A549 (cell line): Measurements from ENCODE around the gene HRH2. TPM values are rescaled to one million over a fixed set of nuclear protein-coding genes. Genes with fewer than 3 reads are reported as not detected.

Experiments
- ATAC-seq, 2 experiments: fragments of 200-7000 bp in 1 of 2; fragments of >200 bp in 1 of 2; cut with Nextera tagmentation in 1 of 2; cut with Tn5 transposase in 1 of 2; 3 replicates each; pipeline versions ENCODE4 v1.8.0 to v1.9.1; 2018 to 2020; ENCODE audit warnings: mild to moderate bottlenecking in 1 of 2, moderate library complexity in 1 of 2
- CTCF ChIA-PET: fragments of 300-600 bp; sonication (Branson Sonifier 250); formaldehyde crosslinking; extraction: SDS; loops from one replicate; lab custom pipeline; 2021; ENCODE audit warnings: antibody characterized with exemption, inconsistent platforms; lab: Yijun Ruan, JAX
- POLR2A ChIA-PET: fragments of 350-600 bp; formaldehyde crosslinking; extraction: SDS; loops from one replicate; lab custom pipeline; 2021; ENCODE audit warnings: antibody characterized with exemption, inconsistent platforms; lab: Yijun Ruan, JAX
- DNase-seq, 2 experiments: peaks; one replicate each; pipeline versions ENCODE4 v3.0.0 to v3.0.0-alpha.2; 2011 to 2016; ENCODE audit warnings: low read depth in 1 of 2, low spot score in 1 of 2
- FAIRE-seq: peaks from 2 replicates; lab custom pipeline; 2011; peaks lifted over from hg19 to GRCh38; lab: Jason Lieb, UNC
- H3K27ac ChIP-seq, 2 experiments: fragments of >200 bp; sonication (Bioruptor Twin); formaldehyde crosslinking; 3 replicates each; pipeline ENCODE4 v1.5.1; 2016 to 2017
- H3K4me1 ChIP-seq: fragments of >200 bp; sonication (Bioruptor Twin); formaldehyde crosslinking; 3 replicates; pipeline ENCODE4 v1.6.1; 2016
- H3K4me2 ChIP-seq: fragments of >200 bp; sonication (Bioruptor Twin); formaldehyde crosslinking; 3 replicates; pipeline ENCODE4 v1.6.1; 2016
- H3K4me3 ChIP-seq: fragments of >200 bp; sonication (Bioruptor Twin); formaldehyde crosslinking; 3 replicates; pipeline ENCODE4 v1.5.1; 2016
- H3K9me3 ChIP-seq: fragments of >200 bp; sonication (Bioruptor Twin); formaldehyde crosslinking; 3 replicates; pipeline ENCODE4 v1.6.1; 2016
- BHLHE40 ChIP-seq: IDR thresholded peaks from 2 replicates; pipeline ENCODE4 v1.6.1; 2012; ENCODE audit warnings: low read depth, low read length, inconsistent platforms
- CBX2 ChIP-seq: fragments of 200-600 bp; sonication (generic); IDR thresholded peaks from 2 replicates; pipeline ENCODE4 v1.6.1; 2016; ENCODE audit warnings: low read depth, mild to moderate bottlenecking, borderline replicate concordance
- CBX8 ChIP-seq: fragments of 200-600 bp; sonication (generic); IDR thresholded peaks from 2 replicates; pipeline ENCODE4 v1.6.1; 2016
- CHD4 ChIP-seq: fragments of 200-600 bp; sonication (generic); IDR thresholded peaks from 2 replicates; pipeline ENCODE4 v1.6.1; 2016; ENCODE audit warnings: antibody characterized with exemption, mild to moderate bottlenecking, borderline replicate concordance
- EHF ChIP-seq: fragments of 250-450 bp; sonication (Bioruptor Pico); IDR thresholded peaks from 2 replicates; pipeline ENCODE4 v1.5.0; 2020; ENCODE audit warnings: mild to moderate bottlenecking
- EHMT2 ChIP-seq: fragments of 200-600 bp; sonication (generic); IDR thresholded peaks from 2 replicates; pipeline ENCODE4 v1.6.1; 2016; ENCODE audit warnings: antibody characterized with exemption, low read depth, mild to moderate bottlenecking, moderate library complexity
- FOSB ChIP-seq: fragments of 250-450 bp; sonication (Bioruptor Pico); IDR thresholded peaks from 2 replicates; pipeline ENCODE4 v1.5.0; 2020; ENCODE audit warnings: mild to moderate bottlenecking, moderate library complexity
- FOXS1 ChIP-seq: fragments of 250-450 bp; sonication (Bioruptor Pico); IDR thresholded peaks from 2 replicates; pipeline ENCODE4 v1.5.0; 2020; ENCODE audit warnings: mild to moderate bottlenecking, moderate library complexity
- GATA3 ChIP-seq: IDR thresholded peaks from 2 replicates; pipeline ENCODE4 v1.6.1; 2012; ENCODE audit warnings: borderline replicate concordance
- HMGXB4 ChIP-seq: fragments of 250-450 bp; sonication (Bioruptor Pico); IDR thresholded peaks from 2 replicates; pipeline ENCODE4 v1.5.0; 2021; ENCODE audit warnings: mild to moderate bottlenecking, moderate library complexity, borderline replicate concordance
- HOXB13 ChIP-seq: fragments of 250-450 bp; sonication (Bioruptor Pico); IDR thresholded peaks from 2 replicates; pipeline ENCODE4 v1.5.0; 2020; ENCODE audit warnings: low read depth, mild to moderate bottlenecking, moderate library complexity
- JUN ChIP-seq, 2 experiments: fragments of >200 bp; sonication (Bioruptor Twin); formaldehyde crosslinking; IDR thresholded peaks; 2 replicates in 1 of 2; 3 replicates in 1 of 2; pipeline ENCODE4 v1.6.1; 2016 to 2017
- KDM1A ChIP-seq: fragments of 200-600 bp; sonication (generic); IDR thresholded peaks from 2 replicates; pipeline ENCODE4 v1.6.1; 2016; ENCODE audit warnings: low read depth, mild to moderate bottlenecking
- KDM5A ChIP-seq: fragments of 200-600 bp; sonication (generic); IDR thresholded peaks from 2 replicates; pipeline ENCODE4 v1.6.1; 2016; ENCODE audit warnings: antibody characterized with exemption, mild to moderate bottlenecking
- MAFK ChIP-seq: fragments of 450-650 bp; IDR thresholded peaks from 2 replicates; pipeline ENCODE4 v1.6.1; 2014; ENCODE audit not compliant: partially characterized antibody
- NFE2L2 ChIP-seq: fragments of 150-350 bp; conservative IDR thresholded peaks from 2 replicates; pipeline ENCODE4 v1.6.1; 2014; ENCODE audit warnings: low read length
- NPAS2 ChIP-seq: fragments of 250-450 bp; sonication (Bioruptor Pico); IDR thresholded peaks from 2 replicates; pipeline ENCODE4 v1.8.0; 2022; ENCODE audit warnings: mild to moderate bottlenecking, moderate library complexity, borderline replicate concordance
- NR3C1 ChIP-seq: fragments of >200 bp; sonication (Bioruptor Twin); formaldehyde crosslinking; IDR thresholded peaks from 3 replicates; pipeline ENCODE4 v1.6.1; 2017
- PHF8 ChIP-seq: fragments of 200-600 bp; sonication (generic); IDR thresholded peaks from 2 replicates; pipeline ENCODE4 v1.6.1; 2016; ENCODE audit warnings: low read depth, mild to moderate bottlenecking, antibody characterized with exemption, moderate library complexity, borderline replicate concordance
- POLR2A ChIP-seq: IDR thresholded peaks from 2 replicates; pipeline ENCODE4 v1.6.1; 2012; ENCODE audit warnings: mild to moderate bottlenecking, low read length
- POLR2AphosphoS2 ChIP-seq: conservative IDR thresholded peaks from 2 replicates; pipeline ENCODE4 v1.6.1; 2012; ENCODE audit warnings: low read length, improper control_type of control experiment, inconsistent platforms
- RNF2 ChIP-seq: fragments of 200-600 bp; sonication (generic); IDR thresholded peaks from 2 replicates; pipeline ENCODE4 v1.6.1; 2016; ENCODE audit warnings: low read depth, mild to moderate bottlenecking, antibody characterized with exemption, moderate library complexity, borderline replicate concordance
- ZFP36 ChIP-seq: fragments of 450-650 bp; IDR thresholded peaks from 2 replicates; pipeline ENCODE4 v1.6.1; 2014; ENCODE audit warnings: borderline replicate concordance; ENCODE audit not compliant: partially characterized antibody
- ZSCAN20 ChIP-seq: fragments of 250-450 bp; sonication (Bioruptor Pico); IDR thresholded peaks from 2 replicates; pipeline ENCODE4 v1.8.0; 2022; ENCODE audit warnings: mild to moderate bottlenecking, moderate library complexity
- WGBS: methylation state at CpG from one replicate; pipeline ENCODE4 v1.1.6; 2017; ENCODE audit errors: missing lambda C conversion rate; 5-methylcytosine and 5-hydroxymethylcytosine counted together
- polyA plus RNA-seq, 4 experiments: library from polyadenylated mRNA; depleted of rRNA in 3 of 4; stranded (reverse); fragments of >200 nt; fragmentation: RNase III in 1 of 4; extraction: RNeasy Plus Mini Kit Qiagen cat#74134 plus additional on column Dnase treatment in 1 of 4; gene quantifications; 2 replicates in 3 of 4; 3 replicates in 1 of 4; pipeline ENCODE4 v1.2.3, GENCODE V29; 2011 to 2017
- TF ChIP-seq, protein P1 (sequence below): fragments of >200 bp; sonication (Bioruptor Twin); formaldehyde crosslinking; IDR thresholded peaks from 3 replicates; pipeline ENCODE4 v1.6.1; 2016
- TF ChIP-seq, protein P2 (sequence below): IDR thresholded peaks from 2 replicates; pipeline ENCODE4 v1.6.1; 2012

The HRH2 gene
- polyA plus RNA-seq, 2 of the 4 experiments (the other 2 are of a cell fraction) = 0.58 to 0.62 TPM

DNA sequence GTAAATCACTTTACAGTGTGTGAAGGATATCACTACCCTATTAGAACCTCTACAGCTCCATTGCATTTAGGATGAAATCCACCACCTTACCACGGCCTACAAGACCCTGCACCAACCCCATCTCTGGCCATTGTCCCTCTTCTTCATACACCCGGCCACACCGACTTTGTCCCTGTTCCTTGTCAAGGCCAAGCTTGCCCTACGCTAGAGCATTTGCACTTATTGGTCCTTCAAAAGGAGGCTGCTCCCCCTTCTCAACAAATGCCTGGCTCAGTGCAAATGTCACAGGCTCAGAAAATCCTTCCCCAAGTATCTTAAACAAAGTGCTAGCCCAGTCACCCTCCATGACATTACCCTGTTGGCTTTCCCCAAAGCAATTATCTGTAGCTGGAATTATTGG is 4.1 kb upstream of the HRH2 start:
- no peak for FAIRE-seq
- no peak overlapping the region for H3K4me3 ChIP-seq
- H3K4me2 ChIP-seq = no peak overlapping the region
- 0 out of 3 replicates have a peak, but pooled peaks cover 8% of the 10 kb centered on the region for H3K9me3 ChIP-seq
- no peak for ATAC-seq
- TF ChIP-seq EHMT2 (no peak), CBX8 (no peak), ZSCAN20 (no peak), MAFK (no peak), POLR2A (no peak), PHF8 (no peak), ZFP36 (no peak), RNF2 (no peak), HMGXB4 (CRISPR knock-in tag) (no peak), POLR2AphosphoS2 (no peak)
- TF ChIP-seq, protein P1, sequence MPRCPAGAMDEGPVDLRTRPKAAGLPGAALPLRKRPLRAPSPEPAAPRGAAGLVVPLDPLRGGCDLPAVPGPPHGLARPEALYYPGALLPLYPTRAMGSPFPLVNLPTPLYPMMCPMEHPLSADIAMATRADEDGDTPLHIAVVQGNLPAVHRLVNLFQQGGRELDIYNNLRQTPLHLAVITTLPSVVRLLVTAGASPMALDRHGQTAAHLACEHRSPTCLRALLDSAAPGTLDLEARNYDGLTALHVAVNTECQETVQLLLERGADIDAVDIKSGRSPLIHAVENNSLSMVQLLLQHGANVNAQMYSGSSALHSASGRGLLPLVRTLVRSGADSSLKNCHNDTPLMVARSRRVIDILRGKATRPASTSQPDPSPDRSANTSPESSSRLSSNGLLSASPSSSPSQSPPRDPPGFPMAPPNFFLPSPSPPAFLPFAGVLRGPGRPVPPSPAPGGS = no peak
- no peak for DNase-seq
- POLR2A ChIA-PET = no interaction called here
- CTCF ChIA-PET = interaction anchor here (1.8 to 2.5 kb wide), 2 partner anchors 76 to 120 kb away, joined by 7 read pairs; no protein-coding TSS in a partner anchor
- H3K4me1 ChIP-seq = peaks cover 3% of the 10 kb centered on the region; the same call in 1 of the 3 replicates
- no peak overlapping the region for H3K27ac ChIP-seq
- WGBS = 52% methylated on average over 4 of the region's 4 CpGs

- FAIRE-seq (no peak), DNase-seq (no peak), ATAC-seq (no peak)
- H3K4me1 ChIP-seq = peaks cover 3% of the 10 kb centered on the region; the same call in 2 of the 3 replicates
- TF ChIP-seq EHMT2 (no peak), CHD4 (no peak), KDM5A (no peak), GATA3 (no peak), FOSB (no peak), EHF (CRISPR knock-in tag) (no peak), FOXS1 (CRISPR knock-in tag) (no peak), NFE2L2 (no peak)
- 51% methylated on average over 7 of the region's 7 CpGs for WGBS
- no peak overlapping the region for H3K4me2 ChIP-seq
- H3K27ac ChIP-seq = no peak overlapping the region
- H3K9me3 ChIP-seq = 0 out of 3 replicates have a peak, but pooled peaks cover 8% of the 10 kb centered on the region
- ChIA-PET CTCF (interaction anchor here (1.2 to 2.5 kb wide), 3 partner anchors 23 to 120 kb away, joined by 3 to 7 read pairs (median 7); no protein-coding TSS in a partner anchor), POLR2A (no interaction called here)
- no peak overlapping the region for H3K4me3 ChIP-seq
Measured at GRCh38 chr5:175654339-175654738, 3.5 kb upstream of the HRH2 start.

GRCh38 chr5:175654807-175655206 is 3.1 kb upstream of the HRH2 start:
- TF ChIP-seq NR3C1 = no peak
- TF ChIP-seq HOXB13 (CRISPR knock-in tag) = no peak
- TF ChIP-seq PHF8 = no peak
- no peak for TF ChIP-seq ZFP36
- TF ChIP-seq CBX2 = no peak
- TF ChIP-seq, protein P2, sequence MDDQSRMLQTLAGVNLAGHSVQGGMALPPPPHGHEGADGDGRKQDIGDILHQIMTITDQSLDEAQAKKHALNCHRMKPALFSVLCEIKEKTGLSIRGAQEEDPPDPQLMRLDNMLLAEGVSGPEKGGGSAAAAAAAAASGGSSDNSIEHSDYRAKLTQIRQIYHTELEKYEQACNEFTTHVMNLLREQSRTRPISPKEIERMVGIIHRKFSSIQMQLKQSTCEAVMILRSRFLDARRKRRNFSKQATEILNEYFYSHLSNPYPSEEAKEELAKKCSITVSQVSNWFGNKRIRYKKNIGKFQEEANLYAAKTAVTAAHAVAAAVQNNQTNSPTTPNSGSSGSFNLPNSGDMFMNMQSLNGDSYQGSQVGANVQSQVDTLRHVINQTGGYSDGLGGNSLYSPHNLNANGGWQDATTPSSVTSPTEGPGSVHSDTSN = no peak
- TF ChIP-seq NPAS2 (CRISPR knock-in tag) = no peak
- TF ChIP-seq BHLHE40 = no peak
- TF ChIP-seq ZSCAN20 = no peak
- TF ChIP-seq POLR2AphosphoS2 = no peak
- TF ChIP-seq KDM1A = no peak
- TF ChIP-seq, protein P1 = no peak
- TF ChIP-seq JUN (IDR thresholded peaks at IDR 0.05) = no peak
- TF ChIP-seq FOSB = no peak
- TF ChIP-seq, all 56 proteins: peak for 0
- WGBS = 36% methylated on average over 5 of the region's 8 CpGs
- Histone ChIP-seq H3K4me2 (no peak overlapping the region), H3K4me1 (peaks cover 8% of the 10 kb centered on the region; the same call in 2 of the 3 replicates), H3K4me3 (no peak overlapping the region), H3K27ac (no peak overlapping the region), H3K9me3 (0 out of 3 replicates have a peak, but pooled peaks cover 5% of the 10 kb centered on the region)
- DNase-seq = no peak
- FAIRE-seq = no peak
- POLR2A ChIA-PET = no interaction called here
- no peak for ATAC-seq
- CTCF ChIA-PET = interaction anchor here (1.2 to 2.5 kb wide), 3 partner anchors 23 to 121 kb away, joined by 3 to 7 read pairs (median 7); no protein-coding TSS in a partner anchor
